OCI-LY1 (cell line): ENCODE data around the gene SLC25A29.
"Not testable (repeated sequence)": the region's sequence is repeated elsewhere in the genome, so short reads cannot be mapped to it uniquely, and the experiment has no call there.

Experiments used
- H2AFZ ChIP-seq: fragments of 200-600 bp; sonication (generic), shearing (Covaris generic); 2 replicates; pipeline ENCODE4 v1.6.0; 2014; ENCODE audit warnings: antibody characterized with exemption, mild to moderate bottlenecking, low read length
- H3F3A ChIP-seq: fragments of 200-600 bp; sonication (generic), shearing (Covaris generic); 2 replicates; pipeline ENCODE4 v1.6.0; 2014; ENCODE audit warnings: mild to moderate bottlenecking, antibody characterized with exemption, low read length, moderate library complexity; ENCODE audit not compliant: insufficient read depth
- H3K27ac ChIP-seq: fragments of 200-600 bp; sonication (generic); 2 replicates; pipeline ENCODE4 v1.5.1; 2014; ENCODE audit warnings: low read length, mixed run types, mild to moderate bottlenecking, low read depth; ENCODE audit not compliant: poor library complexity, severe bottlenecking
- H3K27me3 ChIP-seq: fragments of 200-600 bp; sonication (generic); 2 replicates; pipeline ENCODE4 v1.6.0; 2014; ENCODE audit warnings: antibody characterized with exemption, mild to moderate bottlenecking, low read length, moderate library complexity; ENCODE audit not compliant: insufficient read depth
- H3K36me3 ChIP-seq: fragments of 200-600 bp; sonication (generic); 2 replicates; pipeline ENCODE4 v1.6.1; 2014; ENCODE audit warnings: mild to moderate bottlenecking, antibody characterized with exemption, low read length, moderate library complexity, mixed read lengths; ENCODE audit not compliant: insufficient read depth
- H3K4me1 ChIP-seq: fragments of 200-600 bp; sonication (generic); 2 replicates; pipeline ENCODE4 v1.5.1; 2014; ENCODE audit warnings: mild to moderate bottlenecking, low read length, moderate library complexity; ENCODE audit not compliant: insufficient read depth, severe bottlenecking
- H3K4me2 ChIP-seq: fragments of 200-600 bp; sonication (generic), shearing (Covaris generic); 2 replicates; pipeline ENCODE4 v1.6.1; 2014; ENCODE audit warnings: low read length
- H3K4me3 ChIP-seq: fragments of 200-600 bp; sonication (generic); 2 replicates; pipeline ENCODE4 v1.5.1; 2014; ENCODE audit warnings: low read length, low read depth, mild to moderate bottlenecking, mixed read lengths; ENCODE audit not compliant: poor library complexity, severe bottlenecking
- H3K79me2 ChIP-seq: fragments of 200-600 bp; shearing (Covaris generic); 2 replicates; pipeline ENCODE4 v1.6.1; 2016; ENCODE audit warnings: mixed run types, low read length, mixed read lengths; ENCODE audit not compliant: insufficient read depth
- H3K9ac ChIP-seq: fragments of 200-600 bp; sonication (generic), shearing (Covaris generic); 2 replicates; pipeline ENCODE4 v1.6.1; 2014; ENCODE audit warnings: mild to moderate bottlenecking, low read length, mixed read lengths
- H3K9me2 ChIP-seq: fragments of 200-600 bp; sonication (generic), shearing (Covaris generic); 2 replicates; pipeline ENCODE4 v1.6.1; 2014; ENCODE audit warnings: low read depth, mild to moderate bottlenecking, low read length, mixed read lengths
- H3K9me3 ChIP-seq: fragments of 200-600 bp; shearing (Covaris generic); 2 replicates; pipeline ENCODE4 v1.6.1; 2014; ENCODE audit warnings: low read length, mixed read lengths
- H4K20me1 ChIP-seq: fragments of 200-600 bp; sonication (generic), shearing (Covaris generic); 2 replicates; pipeline ENCODE4 v1.6.0; 2016; ENCODE audit warnings: mild to moderate bottlenecking, low read length; ENCODE audit not compliant: insufficient read depth
- EZH2 ChIP-seq: fragments of 200-600 bp; sonication (generic), shearing (Covaris generic); IDR thresholded peaks from 2 replicates; pipeline ENCODE4 v1.8.0; 2017; ENCODE audit warnings: borderline replicate concordance, mixed run types, mild to moderate bottlenecking, antibody characterized with exemption, low read length, moderate library complexity, mixed read lengths
- TF ChIP-seq, protein P1 (sequence below): fragments of 200-600 bp; sonication (generic), shearing (Covaris generic); IDR thresholded peaks from 2 replicates; pipeline ENCODE4 v1.5.1; 2017; ENCODE audit warnings: mild to moderate bottlenecking, antibody characterized with exemption, low read length, moderate library complexity, mixed read lengths

SLC25A29 gene

DNA sequence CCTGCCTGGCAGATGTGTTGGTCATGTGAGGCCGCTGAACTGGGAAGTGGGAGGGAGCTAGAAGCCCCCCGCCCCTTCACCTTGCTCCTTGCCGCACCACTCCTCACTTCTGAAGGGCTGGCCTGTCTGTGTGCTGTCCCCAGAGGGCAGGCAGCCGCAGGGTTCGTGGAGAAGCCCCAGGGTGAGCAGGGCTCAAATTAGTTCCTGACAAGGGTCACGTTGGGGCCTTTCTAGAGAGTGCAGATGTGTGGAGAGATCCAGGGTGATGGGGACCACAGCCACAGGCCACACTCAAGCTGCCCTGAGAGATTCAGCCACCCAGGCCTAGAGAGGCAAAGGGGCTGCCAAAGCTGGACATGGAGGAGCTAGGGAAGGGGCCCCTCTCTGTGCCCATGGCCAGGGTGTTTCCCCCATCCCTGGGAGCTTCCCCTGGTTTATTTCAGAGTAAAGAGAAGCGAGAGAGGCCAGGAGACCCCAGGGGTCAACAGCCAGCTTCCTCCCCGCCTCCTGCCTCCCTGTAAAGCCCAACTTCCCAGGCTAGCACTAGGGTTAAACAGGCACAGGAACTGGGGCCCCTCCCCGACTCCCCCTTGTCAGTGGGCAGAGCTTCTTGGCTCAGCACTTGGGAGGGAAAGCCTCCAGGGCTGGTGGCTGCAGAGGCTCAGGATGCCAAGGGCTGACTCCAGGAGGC is 16.2 kb downstream of the SLC25A29 start:
- no peaks in the 10 kb centered on the region for H3K36me3 ChIP-seq
- no peak overlapping the region for H3K9ac ChIP-seq
- H3K27me3 ChIP-seq = no peaks in the 10 kb centered on the region
- H3K4me3 ChIP-seq = no peak overlapping the region
- H3F3A ChIP-seq = no peaks in the 10 kb centered on the region
- H4K20me1 ChIP-seq = no peaks in the 10 kb centered on the region
- no peaks in the 10 kb centered on the region for H3K79me2 ChIP-seq
- H3K27ac ChIP-seq = no peak overlapping the region
- TF ChIP-seq, protein P1, sequence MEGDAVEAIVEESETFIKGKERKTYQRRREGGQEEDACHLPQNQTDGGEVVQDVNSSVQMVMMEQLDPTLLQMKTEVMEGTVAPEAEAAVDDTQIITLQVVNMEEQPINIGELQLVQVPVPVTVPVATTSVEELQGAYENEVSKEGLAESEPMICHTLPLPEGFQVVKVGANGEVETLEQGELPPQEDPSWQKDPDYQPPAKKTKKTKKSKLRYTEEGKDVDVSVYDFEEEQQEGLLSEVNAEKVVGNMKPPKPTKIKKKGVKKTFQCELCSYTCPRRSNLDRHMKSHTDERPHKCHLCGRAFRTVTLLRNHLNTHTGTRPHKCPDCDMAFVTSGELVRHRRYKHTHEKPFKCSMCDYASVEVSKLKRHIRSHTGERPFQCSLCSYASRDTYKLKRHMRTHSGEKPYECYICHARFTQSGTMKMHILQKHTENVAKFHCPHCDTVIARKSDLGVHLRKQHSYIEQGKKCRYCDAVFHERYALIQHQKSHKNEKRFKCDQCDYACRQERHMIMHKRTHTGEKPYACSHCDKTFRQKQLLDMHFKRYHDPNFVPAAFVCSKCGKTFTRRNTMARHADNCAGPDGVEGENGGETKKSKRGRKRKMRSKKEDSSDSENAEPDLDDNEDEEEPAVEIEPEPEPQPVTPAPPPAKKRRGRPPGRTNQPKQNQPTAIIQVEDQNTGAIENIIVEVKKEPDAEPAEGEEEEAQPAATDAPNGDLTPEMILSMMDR = no peak
- TF ChIP-seq EZH2 = no peak
- H2AFZ ChIP-seq = no peak overlapping the region
- peaks cover 5% of the 10 kb centered on the region for H3K4me1 ChIP-seq
- no peak overlapping the region for H3K4me2 ChIP-seq
- no peaks in the 10 kb centered on the region for H3K9me2 ChIP-seq
- no peaks in the 10 kb centered on the region for H3K9me3 ChIP-seq

DNA sequence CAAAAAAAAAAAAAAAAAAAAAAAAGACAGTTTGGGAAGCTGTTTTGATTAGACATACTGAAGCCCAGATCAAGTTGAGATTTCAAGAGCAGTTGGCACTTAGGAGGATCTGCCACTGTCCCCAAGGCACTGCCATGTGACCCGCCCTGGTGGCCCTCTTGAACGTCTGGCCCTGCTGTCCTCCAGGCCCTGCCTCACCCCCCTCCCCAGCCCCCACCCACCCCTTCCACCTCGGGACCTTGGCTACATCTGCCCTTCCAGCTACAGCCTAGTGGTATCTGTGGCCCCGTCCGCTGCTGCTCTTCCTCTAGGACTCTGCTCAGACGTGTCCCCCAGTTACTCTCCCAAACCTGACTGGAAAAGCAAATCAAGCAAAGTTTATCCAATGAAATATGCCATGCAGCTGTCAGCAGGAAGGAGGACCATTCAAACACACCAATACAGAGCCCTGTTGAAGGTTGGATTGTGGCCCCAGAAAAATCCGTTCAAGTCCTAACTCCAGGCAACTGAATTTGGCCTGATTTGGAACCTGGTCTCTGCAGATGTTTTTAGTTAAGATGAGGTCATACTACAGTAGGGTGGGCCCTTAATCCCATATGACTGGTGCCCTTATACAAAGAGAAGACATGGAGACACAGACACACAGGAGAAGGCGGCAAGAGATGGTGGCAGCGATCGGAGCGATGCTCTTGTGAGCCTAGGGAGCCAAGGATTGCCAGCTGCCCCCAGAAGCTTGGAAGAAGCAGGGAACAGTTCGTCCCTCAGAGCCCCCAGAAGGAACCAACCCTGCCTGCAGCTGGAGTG is 17.7 kb downstream of the SLC25A29 start:
- Histone ChIP-seq H3K27me3 (no peaks in the 10 kb centered on the region), H3K4me2 (no peak overlapping the region)

DNA sequence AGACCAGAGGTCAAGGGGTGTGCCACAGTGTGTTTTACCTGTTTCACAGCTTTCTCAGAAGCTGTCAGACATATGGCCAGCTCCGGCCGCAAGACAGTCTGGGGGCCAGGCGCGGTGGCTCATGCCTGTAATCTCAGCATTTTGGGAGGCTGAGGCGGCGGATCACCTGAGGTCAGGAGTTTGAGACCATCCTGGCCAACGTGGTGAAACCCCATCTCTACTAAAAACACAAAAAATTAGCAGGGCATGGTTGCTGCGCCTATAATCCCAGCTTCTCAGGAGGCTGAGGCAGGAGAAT is 18.3 kb downstream of the SLC25A29 start:
- not testable (repeated sequence) for H3F3A ChIP-seq, H3K9ac ChIP-seq, H4K20me1 ChIP-seq, H3K4me3 ChIP-seq, H3K9me2 ChIP-seq, H3K79me2 ChIP-seq, H3K27me3 ChIP-seq, H3K36me3 ChIP-seq, H2AFZ ChIP-seq, H3K9me3 ChIP-seq, H3K27ac ChIP-seq, H3K4me2 ChIP-seq
- peaks cover 14% of the 10 kb centered on the region for H3K4me1 ChIP-seq

More for the DNA sequence above, 17.7 kb downstream of the SLC25A29 start:
- TF ChIP-seq EZH2 = no peak
- TF ChIP-seq, protein P1 = no peak
- Histone ChIP-seq H3K36me3 (no peaks in the 10 kb centered on the region), H3K9me2 (no peaks in the 10 kb centered on the region), H3K4me3 (no peak overlapping the region), H3F3A (no peaks in the 10 kb centered on the region), H3K27ac (no peak overlapping the region), H4K20me1 (no peaks in the 10 kb centered on the region), H2AFZ (no peak overlapping the region), H3K4me1 (peaks cover 14% of the 10 kb centered on the region), H3K79me2 (no peaks in the 10 kb centered on the region), H3K9ac (no peak overlapping the region), H3K9me3 (no peaks in the 10 kb centered on the region)
